GM19463 (cell line): ENCODE data around the gene ZBTB39.
"Not testable (repeated sequence)": the region's sequence is repeated elsewhere in the genome, so short reads cannot be mapped to it uniquely, and the experiment has no call there.

Experiments
- ATAC-seq: cut with Tn5 transposase; IDR thresholded peaks from one replicate; pipeline ENCODE4 v1.9.1; 2021; ENCODE audit warnings: mild to moderate bottlenecking, moderate library complexity; ENCODE audit not compliant: unreplicated experiment

The ZBTB39 gene

GRCh38 chr12:57005980-57006808 is at the start of gene ZBTB39:
Gene ZBTB39 (minus strand): TSS chr12:57006546. CDS start chr12:57004917, 1,629 bp downstream.
- peak; percentile 72 for ATAC-seq

- ATAC-seq = no peak
These were observed 49.5 kb upstream of the ZBTB39 start for GRCh38 chr12:57055824-57056223.

- not testable (repeated sequence) for ATAC-seq
These were observed 47.6 kb upstream of the ZBTB39 start for GRCh38 chr12:57053901-57054300.

DNA sequence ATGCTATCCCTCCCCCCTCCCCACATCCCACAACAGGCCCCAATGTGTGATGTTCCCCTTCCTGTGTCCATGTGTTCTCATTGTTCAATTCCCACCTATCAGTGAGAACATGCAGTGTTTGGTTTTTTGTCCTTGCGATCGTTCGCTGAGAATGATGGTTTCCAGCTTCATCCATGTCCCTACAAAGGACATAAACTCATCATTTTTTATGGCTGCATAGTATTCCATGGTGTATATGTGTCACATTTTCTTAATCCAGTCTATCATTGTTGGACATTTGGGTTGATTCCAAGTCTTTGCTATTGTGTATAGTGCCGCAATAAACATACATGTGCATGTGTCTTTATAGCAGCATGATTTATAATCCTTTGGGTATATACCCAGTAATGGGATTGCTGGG is 46.8 kb upstream of the ZBTB39 start:
- ATAC-seq = not testable (repeated sequence)

DNA sequence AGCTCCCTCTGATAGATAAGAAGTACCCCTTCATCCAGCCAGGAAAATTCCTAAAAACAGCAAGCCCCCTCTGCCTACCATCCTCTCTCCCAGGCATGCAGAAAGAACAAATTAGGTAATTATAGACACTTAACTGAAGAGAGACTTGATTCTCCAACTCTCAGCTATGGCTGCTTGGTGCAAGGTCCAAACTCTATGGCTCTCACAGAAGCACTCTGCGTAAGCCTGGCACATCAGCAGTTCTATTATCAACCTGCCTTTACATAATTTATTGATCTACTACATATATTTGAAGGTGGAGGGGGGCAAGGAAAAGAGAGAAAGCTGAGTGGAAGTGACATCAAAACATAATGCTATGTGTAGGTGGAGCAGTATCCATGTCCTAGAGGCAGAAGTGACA is 44.7 kb upstream of the ZBTB39 start:
- no peak for ATAC-seq

- ATAC-seq = no peak
These were observed 43.5 kb upstream of the ZBTB39 start, which contains the start of gene MYO1A for GRCh38 chr12:57049890-57050289. Gene MYO1A (minus strand): TSS chr12:57050129. CDS start chr12:57048323, 1,806 bp downstream.

- no peak for ATAC-seq
These were observed 42.7 kb upstream of the ZBTB39 start for GRCh38 chr12:57049119-57049446.

- ATAC-seq = no peak
These were observed 42.2 kb upstream of the ZBTB39 start for GRCh38 chr12:57048423-57049118.

GRCh38 chr12:57047981-57048380 is 41.6 kb upstream of the ZBTB39 start:
- ATAC-seq = no peak

DNA sequence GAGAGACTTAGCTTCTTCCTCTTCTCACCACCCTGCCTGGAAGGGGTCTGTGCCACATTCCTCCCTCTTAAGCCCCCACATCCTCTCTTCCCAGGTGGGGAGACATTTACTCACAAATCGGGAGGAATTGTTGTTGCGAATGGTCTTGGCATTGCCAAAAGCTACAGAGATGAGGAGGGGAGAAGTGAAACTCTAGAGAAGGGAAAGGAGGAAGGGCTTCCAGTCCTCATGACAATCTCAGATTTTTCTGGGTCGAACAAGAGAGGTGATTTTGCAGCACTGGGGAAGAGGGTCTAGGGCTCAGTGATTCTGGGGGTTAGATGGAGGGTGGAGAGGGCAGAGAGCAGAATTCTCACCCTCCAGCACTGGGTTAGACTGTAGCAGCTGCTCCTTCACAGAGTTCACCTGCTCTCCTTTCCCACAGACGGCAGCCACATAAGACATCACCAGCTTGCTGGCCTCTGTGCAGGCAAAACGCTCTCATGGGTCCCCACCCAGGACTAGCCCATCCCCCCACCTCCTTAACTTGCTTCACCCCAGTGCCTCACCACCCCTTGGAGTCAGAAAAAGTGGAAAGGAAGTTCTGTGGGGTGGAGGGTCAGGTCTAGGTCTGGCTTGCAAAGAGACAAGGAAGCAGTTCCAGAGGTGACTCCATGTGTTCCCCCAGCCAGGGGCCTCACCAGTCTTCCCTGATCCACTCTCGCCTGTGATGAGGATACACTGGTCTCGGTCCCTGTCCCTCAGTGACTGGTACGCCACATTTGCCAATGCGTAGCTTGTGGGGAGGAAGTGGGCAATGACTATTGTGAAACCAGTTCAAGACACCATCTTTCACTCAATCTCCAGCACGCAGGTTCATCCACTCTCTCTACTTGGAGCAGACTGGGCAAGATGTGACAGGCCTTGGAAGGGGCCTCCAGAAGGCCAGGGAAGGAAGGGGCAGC is 40.9 kb upstream of the ZBTB39 start:
- peak; percentile 67 for ATAC-seq

GRCh38 chr12:57046086-57046791 is 39.9 kb upstream of the ZBTB39 start:
- ATAC-seq = no peak

DNA sequence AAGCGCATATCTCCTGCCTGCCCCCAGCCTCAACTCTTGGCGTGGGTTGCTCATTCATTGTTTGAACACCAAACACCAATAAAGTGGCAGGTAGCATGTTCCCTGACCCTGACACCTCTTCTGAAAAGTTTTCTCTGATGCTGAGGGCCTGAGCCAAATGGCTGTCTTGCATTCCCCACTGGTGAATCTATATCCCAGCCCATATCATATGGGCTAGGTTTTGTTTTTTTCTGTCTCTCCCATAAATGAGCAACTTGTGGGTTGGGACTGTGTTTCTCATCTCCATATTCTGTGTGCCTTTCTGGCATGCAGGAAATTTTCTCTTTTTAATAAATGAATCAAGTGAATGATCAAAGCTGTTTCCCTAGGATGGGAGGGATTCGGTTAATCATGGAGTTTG is 38.5 kb upstream of the ZBTB39 start:
- no peak for ATAC-seq

GRCh38 chr12:57044468-57044867 is 38.1 kb upstream of the ZBTB39 start:
- ATAC-seq = no peak

DNA sequence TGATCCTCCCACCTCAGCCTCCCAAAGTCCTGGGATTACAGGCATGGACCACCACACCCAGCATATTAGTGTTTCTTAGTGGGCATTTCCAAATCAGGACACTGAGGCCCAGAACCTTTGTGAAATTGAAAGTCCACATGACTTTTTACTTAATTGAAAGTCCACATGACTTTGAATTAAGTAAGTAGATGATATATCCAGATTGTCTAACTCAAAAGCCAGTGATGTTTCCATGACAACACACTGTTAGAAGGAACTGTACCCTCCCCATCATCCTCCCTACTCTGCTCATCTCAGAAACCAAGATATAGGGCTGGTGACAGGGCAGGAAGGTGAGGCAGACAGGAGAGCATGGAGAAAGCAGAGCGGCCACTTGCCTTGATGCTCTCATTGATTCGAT is 36.3 kb upstream of the ZBTB39 start:
- ATAC-seq = no peak

DNA sequence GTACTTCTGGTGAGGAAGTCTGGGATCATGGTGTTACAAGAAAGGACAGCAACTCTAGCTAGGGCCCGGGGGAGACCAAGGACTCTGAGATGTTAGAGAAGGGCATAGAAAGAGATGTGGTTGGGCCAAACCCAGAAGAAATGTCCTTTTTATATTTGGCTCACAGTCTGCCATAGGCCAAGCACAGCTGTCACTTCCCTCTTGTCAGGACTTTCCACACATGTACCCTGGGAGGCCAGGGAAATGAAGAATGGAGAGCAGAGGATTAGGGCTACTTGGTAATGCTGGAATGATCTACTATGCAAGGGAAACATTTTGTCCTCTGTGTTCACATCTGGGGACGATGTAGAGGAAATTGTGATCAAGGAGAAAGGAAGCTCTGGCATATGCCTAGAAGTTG is 34.4 kb upstream of the ZBTB39 start:
- ATAC-seq = no peak

- no peak for ATAC-seq
These were observed 33.9 kb upstream of the ZBTB39 start for GRCh38 chr12:57040211-57040610.

DNA sequence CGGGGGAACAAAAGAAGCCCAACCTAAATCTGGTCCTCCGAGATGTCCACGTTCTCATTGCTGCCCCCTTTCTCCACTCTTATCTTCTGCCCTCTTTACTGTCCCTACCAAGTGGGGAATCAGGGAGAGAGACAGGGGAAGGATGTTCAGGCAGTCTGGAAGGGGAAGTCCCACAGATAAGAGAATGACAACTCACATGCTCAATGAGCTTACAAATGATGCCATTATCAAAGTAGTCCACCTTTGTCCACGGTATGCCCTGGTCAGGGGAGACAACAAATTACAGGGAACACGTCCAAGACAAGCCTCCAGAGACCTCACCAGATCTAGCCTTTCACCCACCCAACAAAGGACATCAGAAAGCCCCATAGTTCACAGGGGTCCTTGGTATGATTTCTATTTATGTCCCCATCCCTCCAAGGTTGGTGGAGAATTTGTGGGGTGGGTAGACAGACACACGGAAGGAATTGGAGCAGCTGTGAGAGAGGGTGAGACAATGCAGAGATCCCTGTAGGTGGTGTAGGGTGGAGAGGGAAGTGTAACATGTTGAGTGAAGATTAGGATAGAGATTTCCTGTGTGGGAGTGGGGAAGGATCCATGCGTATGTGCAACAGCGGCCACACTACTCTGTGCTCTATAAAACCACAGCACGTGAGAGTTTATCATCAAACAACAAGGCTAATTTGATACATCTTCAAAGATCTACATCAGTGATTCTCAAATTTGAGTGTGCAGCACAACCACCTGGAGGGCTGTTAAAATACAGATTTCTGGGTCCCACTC is 32.9 kb upstream of the ZBTB39 start:
- ATAC-seq = no peak

GRCh38 chr12:57037264-57037663 is 30.9 kb upstream of the ZBTB39 start:
- no peak for ATAC-seq

- no peak for ATAC-seq
These were observed 27.1 kb upstream of the ZBTB39 start for GRCh38 chr12:57033431-57033830.

- ATAC-seq = no peak
These were observed 25.4 kb upstream of the ZBTB39 start for GRCh38 chr12:57031789-57032188.
